HG03558 (cell line): ENCODE measurements around the gene GOLPH3.

Source experiments
- ATAC-seq: cut with Tn5 transposase; IDR thresholded peaks from one replicate; pipeline ENCODE4 v1.9.1; 2021; ENCODE audit warnings: moderate number of reproducible peaks; ENCODE audit not compliant: unreplicated experiment; ENCODE audit errors: extremely low read depth

GOLPH3 gene

DNA sequence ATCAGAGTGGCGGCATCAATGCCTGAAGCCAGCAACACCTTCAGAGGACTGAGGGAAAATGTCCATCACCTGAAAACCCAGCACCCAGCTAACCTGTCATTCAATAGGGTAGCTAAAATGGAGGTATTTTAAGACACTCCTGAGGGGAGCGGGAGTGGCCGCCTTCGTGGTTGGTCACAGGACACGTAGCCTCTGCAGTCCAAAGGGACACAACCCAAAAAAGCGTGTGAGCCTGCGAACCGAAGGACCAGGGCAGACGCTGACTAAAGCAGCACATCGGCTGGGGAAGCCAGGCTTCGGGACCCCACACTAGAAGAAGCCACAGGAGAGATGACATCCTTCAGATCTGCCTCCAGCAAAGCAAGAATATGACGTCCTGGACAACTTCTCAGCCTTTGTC is 70.6 kb downstream of the GOLPH3 start:
- ATAC-seq = no peak

DNA sequence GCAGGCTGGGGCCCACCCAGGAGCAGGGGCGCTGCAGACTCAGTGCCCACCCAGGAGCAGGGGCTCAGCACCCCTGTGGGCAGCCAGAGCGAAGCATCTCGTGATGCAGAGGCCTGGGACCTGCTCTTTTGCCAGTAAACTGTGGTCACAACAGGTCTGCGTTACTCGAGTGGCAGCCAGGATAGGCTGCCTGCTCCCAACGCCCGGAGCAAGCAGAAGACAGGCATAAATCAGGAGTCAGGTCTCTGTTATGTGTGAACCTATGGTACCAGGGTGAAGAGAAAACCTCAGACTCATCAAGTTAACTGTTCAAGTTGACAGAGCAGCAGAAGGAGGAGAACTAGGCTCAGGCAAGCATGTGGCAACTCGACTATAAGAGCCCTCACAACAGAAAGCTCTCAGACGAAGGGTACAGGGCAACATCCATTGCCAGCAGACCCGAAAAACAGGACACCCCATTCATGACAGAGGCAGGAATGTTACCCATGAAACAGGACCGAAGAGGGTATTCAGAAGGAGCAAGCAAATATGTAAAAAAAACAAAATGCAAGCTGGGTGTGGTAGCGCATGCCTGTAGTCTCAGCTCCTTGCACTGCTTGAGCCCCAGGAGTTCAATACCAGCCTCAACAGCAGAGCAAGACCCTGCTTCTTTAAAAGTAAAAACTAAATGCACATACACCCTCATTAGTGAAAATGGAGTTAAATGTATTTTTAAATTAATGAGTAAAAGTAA is 71.7 kb downstream of the GOLPH3 start:
- ATAC-seq = no peak

DNA sequence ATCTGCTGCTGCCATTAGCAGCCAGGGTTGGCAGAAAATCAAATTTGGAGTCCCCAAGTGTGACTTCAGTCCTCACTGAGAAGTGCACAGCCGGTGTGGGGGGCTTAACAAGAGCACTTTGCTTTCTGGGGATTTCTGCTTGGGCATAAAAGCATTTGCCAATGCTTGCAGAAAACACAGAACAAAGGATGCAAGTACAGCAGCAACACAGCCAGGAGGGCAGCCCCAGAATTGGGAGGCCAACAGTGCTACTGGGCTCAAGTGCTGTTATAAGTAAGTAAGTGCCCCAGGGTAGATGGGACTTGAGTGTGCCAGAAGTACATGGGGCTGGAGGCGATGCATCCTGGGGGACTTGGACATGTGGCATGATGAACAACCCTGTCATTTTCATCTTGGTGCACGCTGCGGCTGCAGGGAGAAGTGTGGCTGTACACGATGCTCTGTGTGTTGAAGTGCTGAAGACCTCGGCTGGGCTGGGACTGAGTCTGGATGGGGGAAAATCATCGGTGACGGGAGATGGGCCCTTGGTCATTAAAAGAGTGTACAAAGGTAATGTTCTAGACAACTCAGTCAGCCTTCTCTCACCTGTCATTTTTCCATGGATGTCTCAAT is 73.3 kb downstream of the GOLPH3 start:
- ATAC-seq = no peak

DNA sequence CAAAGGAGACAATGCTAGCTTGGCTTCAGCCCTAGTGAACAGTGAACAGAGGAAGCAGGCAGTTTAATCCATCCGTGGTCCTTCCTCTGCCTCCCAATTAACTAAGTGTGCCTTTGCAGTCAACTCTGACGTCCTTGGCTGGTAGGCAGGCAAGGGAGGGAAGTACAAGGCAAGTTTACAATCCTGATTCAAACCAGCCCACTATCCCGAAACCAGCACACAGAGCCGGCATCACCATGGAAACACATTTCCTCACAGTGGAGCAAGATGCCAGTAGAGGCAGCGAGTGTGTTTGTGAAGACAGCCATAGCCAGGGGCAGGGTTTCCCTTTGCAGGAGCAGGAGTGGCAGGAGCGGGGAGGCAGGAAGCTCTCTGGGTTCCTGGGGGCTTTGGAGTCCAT is 73.9 kb downstream of the GOLPH3 start:
- ATAC-seq = no peak

DNA sequence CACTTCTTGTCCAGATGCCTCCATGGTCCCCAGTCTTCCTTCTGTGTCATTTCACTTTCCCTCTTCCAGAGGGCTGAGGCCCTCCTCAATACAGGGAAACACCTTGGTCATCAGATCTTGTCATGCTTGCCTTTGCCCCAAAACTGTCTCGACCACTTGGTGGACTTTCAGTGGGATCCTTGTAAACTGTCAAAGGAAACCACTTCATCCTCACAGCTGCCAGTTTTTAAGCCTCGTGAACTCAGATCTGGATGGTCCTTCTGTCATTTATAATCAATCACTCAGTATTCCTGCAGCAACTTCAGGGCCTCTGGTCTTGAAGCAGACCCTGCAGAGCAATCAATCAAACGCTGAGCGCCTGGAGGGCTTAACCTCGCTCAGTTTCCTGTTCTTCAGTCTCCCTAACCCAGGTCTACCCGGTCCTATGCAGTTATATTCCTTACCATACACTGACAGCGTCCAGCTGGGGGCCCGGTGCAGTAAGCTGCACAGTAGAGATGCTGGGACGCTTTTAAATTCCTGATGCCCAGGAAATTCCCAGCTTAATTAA is 74.6 kb downstream of the GOLPH3 start:
- no peak for ATAC-seq

DNA sequence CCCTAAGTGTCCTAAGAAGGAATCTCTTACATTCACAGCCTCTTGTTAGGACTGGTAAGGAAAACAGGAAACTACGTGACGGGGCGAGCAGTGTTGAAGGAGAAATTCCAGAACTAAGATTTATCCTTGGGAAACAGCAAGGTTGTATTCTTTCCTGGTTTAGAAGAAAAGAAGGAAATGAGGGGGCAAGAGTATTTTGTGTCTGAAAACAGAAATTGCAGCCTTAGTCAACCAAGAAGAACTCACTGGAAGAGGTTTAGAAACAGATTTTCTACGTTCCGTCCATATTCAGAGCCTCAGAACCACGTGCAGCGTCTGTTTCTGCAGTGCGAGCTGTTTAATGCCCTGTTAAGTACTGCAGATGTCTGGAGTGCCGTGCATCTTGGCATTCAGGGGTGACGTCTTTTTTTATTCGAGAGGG is 75.2 kb downstream of the GOLPH3 start:
- no peak for ATAC-seq

DNA sequence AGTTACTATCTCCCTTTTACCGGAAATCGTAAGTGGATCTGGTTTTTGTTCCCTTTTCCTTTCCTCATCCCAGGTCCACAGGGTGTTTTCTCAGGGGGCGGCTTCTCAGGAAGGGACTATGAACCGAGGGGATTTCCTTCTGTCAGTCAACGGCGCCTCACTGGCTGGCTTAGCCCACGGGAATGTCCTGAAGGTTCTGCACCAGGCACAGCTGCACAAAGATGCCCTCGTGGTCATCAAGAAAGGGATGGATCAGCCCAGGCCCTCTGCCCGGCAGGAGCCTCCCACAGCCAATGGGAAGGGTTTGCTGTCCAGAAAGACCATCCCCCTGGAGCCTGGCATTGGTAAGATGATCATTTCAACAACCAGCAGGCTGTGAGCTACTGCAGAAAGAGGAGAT is 75.8 kb downstream of the GOLPH3 start:
- ATAC-seq = no peak

DNA sequence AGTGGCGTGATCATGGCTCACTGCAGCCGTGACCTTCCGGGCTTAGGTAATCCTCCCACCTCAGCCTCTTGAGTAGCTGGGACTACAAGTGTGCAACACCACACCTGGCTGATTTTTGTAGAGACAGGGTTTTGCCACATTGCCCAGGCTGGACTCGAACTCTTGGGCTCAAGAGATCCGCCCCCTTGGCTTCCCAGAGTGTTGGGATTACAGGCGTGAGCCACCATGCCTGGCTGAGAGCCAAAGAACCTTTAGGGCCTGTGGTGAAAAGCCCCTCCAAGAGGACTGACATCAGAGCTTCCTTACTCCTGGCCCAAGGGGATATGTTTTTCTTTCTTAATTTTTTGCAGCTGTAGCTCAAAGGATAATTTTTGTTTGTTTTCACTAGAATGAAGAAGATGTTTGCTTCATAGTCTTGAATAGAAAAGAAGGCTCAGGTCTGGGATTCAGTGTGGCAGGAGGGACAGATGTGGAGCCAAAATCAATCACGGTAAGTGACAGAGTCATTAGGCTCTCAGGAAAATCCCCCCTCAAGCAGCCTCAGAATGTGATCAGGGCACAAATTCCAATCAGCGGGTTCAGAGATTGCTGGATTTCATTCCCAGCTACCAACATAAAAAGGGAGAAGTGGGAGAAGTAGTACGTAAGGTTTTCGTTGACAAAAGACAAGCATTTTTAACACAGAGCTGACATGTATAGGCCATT is 77.1 kb downstream of the GOLPH3 start:
- ATAC-seq = no peak

DNA sequence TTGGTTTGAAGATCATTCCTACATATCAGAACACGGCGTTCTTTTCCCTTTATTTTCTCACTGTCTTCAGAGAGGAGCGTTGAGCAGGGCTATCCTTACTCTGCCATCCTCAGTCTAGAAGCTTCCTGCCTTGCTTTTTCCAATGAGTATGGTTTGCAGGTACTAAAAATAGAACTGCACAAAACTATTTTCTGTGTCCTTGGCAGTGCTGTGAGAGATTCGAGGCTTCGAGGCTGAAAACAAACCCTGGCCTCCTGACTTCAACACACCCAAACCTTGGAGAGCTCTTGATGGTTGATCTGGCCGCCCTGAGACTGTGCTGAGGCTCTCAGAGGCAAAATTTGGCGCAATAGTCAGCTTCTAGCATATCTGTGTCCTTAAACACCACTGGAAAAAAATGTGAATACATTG is 78.9 kb downstream of the GOLPH3 start:
- ATAC-seq = no peak

DNA sequence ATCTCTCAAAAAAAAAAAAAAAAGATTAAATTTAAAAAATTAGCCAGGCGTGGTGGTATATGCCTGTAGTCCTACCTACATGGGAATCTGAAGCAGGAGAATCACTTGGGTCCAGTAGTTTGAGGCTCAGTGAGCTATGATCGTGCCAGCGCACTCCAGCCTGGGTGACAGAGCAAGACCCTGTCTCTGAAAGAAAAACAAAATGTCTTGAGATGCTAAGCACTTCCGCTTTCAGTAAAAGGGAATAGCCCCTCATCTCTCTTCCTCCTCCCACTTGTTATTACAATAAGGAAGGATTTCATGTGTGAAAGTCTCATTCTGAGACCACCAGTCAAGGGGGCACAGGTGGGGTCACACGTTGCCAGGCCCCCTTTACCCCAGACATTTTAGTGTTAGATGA is 79.4 kb downstream of the GOLPH3 start:
- no peak for ATAC-seq

DNA sequence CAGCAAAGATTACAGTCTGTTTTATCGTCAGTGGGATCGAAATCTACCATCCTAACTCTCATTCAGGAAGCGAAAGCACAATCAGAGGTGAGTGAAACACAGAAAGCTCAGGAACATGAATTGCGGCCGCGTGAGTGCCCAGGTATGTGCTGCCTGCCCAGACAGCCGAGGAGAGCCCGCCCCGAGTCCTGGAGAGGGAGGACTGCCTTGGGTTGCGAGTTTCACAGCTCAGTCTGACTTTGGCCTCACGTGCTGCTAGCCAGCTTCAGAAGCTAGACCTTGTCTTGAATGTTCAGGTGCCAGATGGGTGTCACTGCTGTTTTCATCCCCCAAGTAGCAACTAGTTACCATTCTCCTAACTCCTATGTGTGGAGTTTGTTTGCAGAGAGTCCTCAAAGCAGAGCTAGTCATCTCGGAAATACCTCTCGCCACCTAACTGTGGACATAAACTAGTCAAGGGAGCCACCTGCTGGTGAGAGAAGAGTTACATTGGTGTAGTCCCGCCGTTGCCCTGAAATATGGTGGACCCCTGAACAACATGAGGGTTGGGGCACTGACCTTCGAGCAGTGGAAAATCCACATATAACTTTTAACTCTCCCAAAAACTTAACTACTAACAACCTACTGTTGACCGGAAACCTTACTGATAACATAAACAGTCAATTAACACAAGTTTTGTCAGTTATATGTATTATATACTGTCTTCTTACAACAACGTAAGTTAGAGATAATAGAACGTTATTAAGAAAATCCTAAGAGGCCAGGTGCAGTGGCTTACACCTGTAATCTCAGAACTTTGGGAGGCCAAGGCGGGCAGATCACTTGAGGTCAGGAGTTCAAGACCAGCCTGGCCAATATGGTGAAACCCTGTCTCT is 80.9 kb downstream of the GOLPH3 start:
- ATAC-seq = peak; percentile 88

DNA sequence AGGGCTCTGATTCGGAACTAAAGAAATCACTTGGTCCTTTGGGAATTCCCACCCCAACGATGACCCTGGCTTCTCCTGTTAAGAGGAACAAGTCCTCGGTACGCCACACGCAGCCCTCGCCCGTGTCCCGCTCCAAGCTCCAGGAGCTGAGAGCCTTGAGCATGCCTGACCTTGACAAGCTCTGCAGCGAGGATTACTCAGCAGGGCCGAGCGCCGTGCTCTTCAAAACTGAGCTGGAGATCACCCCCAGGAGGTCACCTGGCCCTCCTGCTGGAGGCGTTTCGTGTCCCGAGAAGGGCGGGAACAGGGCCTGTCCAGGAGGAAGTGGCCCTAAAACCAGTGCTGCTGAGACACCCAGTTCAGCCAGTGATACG is 83.4 kb downstream of the GOLPH3 start:
- ATAC-seq = no peak

DNA sequence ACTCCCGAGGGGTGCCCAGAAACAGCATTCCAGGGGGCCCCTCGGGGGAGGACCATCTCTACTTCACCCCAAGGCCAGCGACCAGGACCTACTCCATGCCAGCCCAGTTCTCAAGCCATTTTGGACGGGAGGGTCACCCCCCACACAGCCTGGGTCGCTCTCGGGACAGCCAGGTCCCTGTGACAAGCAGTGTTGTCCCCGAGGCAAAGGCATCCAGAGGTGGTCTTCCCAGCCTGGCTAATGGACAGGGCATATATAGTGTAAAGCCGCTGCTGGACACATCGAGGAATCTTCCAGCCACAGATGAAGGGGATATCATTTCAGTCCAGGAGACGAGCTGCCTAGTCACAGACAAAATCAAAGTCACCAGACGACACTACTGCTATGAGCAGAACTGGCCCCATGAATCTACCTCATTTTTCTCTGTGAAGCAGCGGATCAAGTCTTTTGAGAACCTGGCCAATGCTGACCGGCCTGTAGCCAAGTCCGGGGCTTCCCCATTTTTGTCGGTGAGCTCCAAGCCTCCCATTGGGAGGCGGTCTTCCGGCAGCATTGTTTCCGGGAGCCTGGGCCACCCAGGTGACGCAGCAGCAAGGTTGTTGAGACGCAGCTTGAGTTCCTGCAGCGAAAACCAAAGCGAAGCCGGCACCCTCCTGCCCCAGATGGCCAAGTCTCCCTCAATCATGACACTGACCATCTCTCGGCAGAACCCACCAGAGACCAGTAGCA is 83.9 kb downstream of the GOLPH3 start:
- no peak for ATAC-seq

DNA sequence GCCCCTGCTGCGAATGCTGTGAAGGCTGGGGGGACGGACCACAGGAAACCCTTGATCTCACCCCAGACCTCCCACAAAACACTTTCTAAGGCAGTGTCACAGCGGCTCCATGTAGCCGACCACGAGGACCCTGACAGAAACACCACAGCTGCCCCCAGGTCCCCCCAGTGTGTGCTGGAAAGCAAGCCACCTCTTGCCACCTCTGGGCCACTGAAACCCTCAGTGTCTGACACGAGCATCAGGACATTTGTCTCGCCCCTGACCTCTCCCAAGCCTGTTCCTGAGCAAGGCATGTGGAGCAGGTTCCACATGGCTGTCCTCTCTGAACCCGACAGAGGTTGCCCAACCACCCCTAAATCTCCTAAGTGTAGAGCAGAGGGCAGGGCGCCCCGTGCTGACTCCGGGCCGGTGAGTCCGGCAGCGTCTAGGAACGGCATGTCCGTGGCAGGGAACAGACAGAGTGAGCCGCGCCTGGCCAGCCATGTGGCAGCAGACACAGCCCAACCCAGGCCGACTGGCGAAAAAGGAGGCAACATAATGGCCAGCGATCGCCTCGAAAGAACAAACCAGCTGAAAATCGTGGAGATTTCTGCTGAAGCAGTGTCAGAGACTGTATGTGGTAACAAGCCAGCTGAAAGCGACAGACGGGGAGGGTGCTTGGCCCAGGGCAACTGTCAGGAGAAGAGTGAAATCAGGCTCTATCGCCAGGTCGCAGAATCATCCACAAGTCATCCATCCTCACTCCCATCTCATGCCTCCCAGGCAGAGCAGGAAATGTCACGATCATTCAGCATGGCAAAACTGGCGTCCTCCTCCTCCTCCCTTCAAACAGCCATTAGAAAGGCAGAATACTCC is 84.7 kb downstream of the GOLPH3 start:
- no peak for ATAC-seq

DNA sequence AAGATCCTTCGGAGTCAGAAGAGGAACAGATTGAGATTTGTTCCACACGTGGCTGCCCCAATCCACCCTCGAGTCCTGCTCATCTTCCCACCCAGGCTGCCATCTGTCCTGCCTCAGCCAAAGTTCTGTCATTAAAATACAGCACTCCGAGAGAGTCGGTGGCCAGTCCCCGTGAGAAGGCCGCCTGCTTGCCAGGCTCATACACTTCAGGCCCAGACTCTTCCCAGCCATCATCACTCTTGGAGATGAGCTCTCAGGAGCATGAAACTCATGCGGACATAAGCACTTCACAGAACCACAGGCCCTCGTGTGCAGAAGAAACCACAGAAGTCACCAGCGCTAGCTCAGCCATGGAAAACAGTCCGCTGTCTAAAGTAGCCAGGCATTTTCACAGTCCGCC is 85.9 kb downstream of the GOLPH3 start:
- no peak for ATAC-seq

DNA sequence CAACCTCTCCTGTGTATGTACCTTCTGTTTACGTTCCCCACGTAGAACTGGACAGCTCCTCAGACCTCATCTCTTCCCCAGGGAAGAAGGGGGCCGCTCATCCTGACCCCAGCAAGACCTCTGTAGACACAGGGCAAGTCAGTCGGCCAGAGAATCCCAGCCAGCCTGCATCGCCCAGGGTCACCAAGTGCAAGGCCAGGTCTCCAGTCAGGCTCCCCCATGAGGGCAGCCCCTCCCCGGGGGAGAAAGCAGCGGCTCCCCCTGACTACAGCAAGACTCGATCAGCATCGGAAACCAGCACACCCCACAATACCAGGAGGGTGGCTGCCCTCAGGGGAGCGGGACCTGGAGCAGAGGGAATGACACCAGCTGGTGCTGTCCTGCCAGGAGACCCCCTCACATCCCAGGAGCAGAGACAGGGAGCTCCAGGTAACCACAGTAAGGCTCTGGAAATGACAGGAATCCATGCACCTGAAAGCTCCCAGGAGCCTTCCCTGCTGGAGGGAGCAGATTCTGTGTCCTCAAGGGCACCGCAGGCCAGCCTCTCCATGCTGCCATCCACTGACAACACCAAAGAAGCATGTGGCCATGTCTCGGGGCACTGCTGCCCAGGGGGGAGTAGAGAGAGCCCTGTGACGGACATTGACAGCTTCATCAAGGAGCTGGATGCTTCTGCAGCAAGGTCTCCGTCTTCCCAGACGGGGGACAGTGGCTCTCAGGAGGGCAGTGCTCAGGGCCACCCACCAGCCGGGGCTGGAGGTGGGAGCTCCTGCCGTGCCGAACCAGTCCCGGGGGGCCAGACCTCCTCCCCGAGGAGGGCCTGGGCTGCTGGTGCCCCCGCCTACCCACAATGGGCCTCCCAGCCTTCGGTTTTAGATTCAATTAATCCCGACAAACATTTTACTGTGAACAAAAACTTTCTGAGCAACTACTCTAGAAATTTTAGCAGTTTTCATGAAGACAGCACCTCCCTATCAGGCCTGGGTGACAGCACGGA is 86.7 kb downstream of the GOLPH3 start:
- no peak for ATAC-seq

DNA sequence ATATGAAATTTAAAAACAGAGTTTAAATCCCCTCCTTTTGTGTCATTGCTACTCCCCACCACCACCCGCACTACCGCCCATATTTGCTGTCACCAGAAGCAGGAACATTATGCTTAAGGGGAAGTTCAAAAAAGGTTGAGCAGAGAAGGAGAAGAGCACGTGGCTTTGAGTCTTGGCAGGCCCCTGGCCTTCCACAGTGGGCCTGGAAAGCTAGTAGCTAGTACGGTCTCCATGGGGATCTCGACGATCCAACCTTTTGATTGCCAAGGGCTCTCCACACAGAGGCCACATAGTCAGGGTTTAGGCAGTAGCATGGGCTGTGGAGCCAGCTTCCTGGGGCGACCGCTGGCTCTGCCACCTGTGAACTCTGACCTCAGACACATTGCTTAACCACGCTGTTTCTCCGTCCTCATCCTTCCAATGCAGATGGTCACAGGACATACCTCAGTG is 90.1 kb downstream of the GOLPH3 start:
- no peak for ATAC-seq

DNA sequence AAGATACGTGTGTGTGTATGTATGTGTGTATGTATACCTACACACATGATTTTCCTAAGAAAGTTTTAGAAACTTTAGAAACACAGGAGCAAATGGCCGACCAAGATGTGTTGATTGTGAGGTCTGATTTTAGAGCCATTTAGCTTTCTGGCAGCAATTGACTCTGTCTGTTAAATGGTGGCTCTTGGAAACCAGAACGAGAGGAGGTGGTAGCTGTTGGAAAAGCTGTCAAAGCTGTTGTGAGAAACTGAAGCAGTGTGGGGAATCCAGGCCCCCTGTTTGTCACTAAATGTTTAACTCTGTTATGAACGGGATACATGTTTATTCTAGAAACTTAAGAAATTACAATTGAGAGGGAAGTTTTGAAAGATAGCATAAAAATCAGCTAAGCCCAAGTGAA is 91.4 kb downstream of the GOLPH3 start:
- no peak for ATAC-seq
